ENCODE data around the gene THAP7. TPM values are rescaled to one million over a fixed set of nuclear protein-coding genes. Genes with fewer than 3 reads are reported as not detected.

THAP7 gene
- total and polyA plus RNA-seq, 9 of the 15 experiments (the other 6 are each of a cell fraction or from before 2014, with no cell fraction given) = 7.9 to 263 (median 84.1) TPM

GRCh38 chr22:21014726-21015465 is 13.0 kb upstream of the THAP7 start, which contains the start of gene P2RX6 (continued):
- TF ChIP-seq CUX1 (CRISPR knock-in tag; IDR thresholded peaks at IDR 0.05) = no peak
- TF ChIP-seq OTX1 (CRISPR knock-in tag; IDR thresholded peaks at IDR 0.05) = peak; percentile 98
- TF ChIP-seq ZNF354B (CRISPR knock-in tag; IDR thresholded peaks at IDR 0.05) = no peak
- no peak for TF ChIP-seq SIX5 (IDR thresholded peaks at IDR 0.05; ENCODE audit: borderline replicate concordance in 1 of 2, insufficient read depth in 1 of 2, low read depth in 1 of 2, low read length in 2 of 2)
- no peak for TF ChIP-seq ZBTB8A (IDR thresholded peaks at IDR 0.05; ENCODE audit: partially characterized antibody)
- TF ChIP-seq NBN (IDR thresholded peaks at IDR 0.05; ENCODE audit: low read depth) = no peak
- TF ChIP-seq ZNF696 (CRISPR knock-in tag; conservative IDR thresholded peaks at IDR 0.05) = peak; percentile 55; the same call in 1 of the 2 replicates
- no peak for TF ChIP-seq NR0B1 (IDR thresholded peaks at IDR 0.05; ENCODE audit: partially characterized antibody)
- no peak; the same call in 1 of the 2 replicates for TF ChIP-seq ZNF445 (CRISPR knock-in tag; IDR thresholded peaks at IDR 0.05; ENCODE audit: low read depth)
- peak; percentile 77; the same call in 1 of the 2 replicates for TF ChIP-seq SPI1 (IDR thresholded peaks at IDR 0.05; ENCODE audit: borderline replicate concordance, low read depth, low read length)
- TF ChIP-seq TSC22D4 (tag; IDR thresholded peaks at IDR 0.05) = no peak
- TF ChIP-seq ZBTB34 (CRISPR knock-in tag; IDR thresholded peaks at IDR 0.05) = no peak
- peak; percentile 62; the same call in 1 of the 2 replicates for TF ChIP-seq MAFK (IDR thresholded peaks at IDR 0.05; ENCODE audit: low read length)
- peak; percentile 99 for TF ChIP-seq RBM39 (optimal IDR thresholded peaks at IDR 0.05; ENCODE audit: low read depth, low read length)
- peak; percentile 52; the same call in 1 of the 2 replicates for TF ChIP-seq ZKSCAN1 (IDR thresholded peaks at IDR 0.05; ENCODE audit: low read depth, low read length)
- no peak for TF ChIP-seq ZNF124 (CRISPR knock-in tag; IDR thresholded peaks at IDR 0.05)
- TF ChIP-seq NR4A1 (CRISPR knock-in tag; IDR thresholded peaks at IDR 0.05) = no peak
- TF ChIP-seq NR4A1 (tag; IDR thresholded peaks at IDR 0.05) = peak; percentile 12; the same call in 1 of the 2 replicates
- no peak for TF ChIP-seq ZKSCAN3 (CRISPR knock-in tag; IDR thresholded peaks at IDR 0.05)
- TF ChIP-seq ZNF561 (CRISPR knock-in tag; conservative IDR thresholded peaks at IDR 0.05) = no peak
